Endometrium (tissue), 2 donors: ENCODE results near the gene ZDHHC7.
A peak's percentile ranks its signal among the peaks of the same experiment; 100 is the strongest.
"Not testable (repeated sequence)": the region's sequence is repeated elsewhere in the genome, so short reads cannot be mapped to it uniquely, and the experiment has no call there.

Experiments used
- FAIRE-seq: peaks from 2 replicates; lab custom pipeline; 2012; peaks lifted over from hg19 to GRCh38; lab: Jason Lieb, UNC
- donor health status: control.
- donor health status: control.

ZDHHC7 gene

DNA sequence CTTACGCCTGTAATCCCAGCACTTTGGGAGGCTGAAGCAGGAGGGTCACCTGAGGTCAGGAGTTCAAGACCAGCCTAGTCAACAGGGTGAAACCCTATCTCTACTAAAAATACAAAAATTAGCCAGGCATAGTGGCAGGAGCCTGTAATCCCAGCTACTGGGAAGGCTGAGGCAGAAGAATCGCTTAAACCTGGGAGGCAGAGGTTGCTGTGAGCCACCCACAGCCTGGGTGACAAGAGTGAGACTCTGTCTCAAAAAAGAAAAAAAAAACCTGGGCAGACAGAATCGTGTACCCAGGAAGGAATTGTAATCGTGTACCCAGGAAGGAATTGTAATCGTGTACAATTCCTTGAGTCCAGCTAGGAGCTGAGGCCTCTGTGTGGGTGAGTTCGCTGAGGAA is 72.7 kb downstream of the ZDHHC7 start:
- not testable (repeated sequence) for FAIRE-seq

DNA sequence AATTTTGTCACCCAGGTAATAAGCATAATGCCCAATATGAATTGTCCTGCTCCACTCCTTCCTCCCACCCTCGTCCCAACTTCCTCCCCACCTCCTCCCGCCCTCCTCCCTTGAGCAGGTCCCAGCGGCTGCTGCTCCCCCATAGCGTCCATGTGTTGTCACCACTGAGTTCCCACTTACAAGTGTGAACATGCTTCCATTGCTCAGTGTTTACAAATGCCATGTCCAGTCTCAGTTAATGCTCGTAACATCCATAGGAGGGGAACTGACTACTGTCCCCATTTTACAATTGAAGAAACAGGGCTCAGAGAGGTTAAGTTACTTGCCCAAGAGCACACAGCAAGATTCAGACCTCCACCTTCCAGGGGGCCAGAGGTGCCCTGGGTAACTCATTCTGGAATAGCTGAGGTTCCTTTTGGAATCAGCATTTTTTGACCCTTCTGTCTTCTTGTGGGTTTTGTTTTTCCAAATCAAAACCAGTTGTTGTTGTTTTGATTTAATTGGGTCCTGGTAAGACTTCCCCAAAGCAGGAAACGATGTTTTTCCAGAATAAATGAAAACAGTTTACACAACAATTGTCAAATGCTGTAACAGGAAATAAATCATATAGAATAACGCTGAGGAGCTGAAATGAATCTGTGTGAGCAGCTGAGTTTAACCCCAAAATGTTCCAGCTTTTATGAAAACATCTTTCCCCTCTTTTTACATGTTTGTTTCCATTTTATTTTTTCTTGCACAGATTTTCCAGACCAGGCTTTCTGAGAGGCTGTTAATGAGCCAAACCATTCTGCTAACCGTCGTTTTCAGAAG is 73.9 kb downstream of the ZDHHC7 start:
- peak; percentile 99 for FAIRE-seq

DNA sequence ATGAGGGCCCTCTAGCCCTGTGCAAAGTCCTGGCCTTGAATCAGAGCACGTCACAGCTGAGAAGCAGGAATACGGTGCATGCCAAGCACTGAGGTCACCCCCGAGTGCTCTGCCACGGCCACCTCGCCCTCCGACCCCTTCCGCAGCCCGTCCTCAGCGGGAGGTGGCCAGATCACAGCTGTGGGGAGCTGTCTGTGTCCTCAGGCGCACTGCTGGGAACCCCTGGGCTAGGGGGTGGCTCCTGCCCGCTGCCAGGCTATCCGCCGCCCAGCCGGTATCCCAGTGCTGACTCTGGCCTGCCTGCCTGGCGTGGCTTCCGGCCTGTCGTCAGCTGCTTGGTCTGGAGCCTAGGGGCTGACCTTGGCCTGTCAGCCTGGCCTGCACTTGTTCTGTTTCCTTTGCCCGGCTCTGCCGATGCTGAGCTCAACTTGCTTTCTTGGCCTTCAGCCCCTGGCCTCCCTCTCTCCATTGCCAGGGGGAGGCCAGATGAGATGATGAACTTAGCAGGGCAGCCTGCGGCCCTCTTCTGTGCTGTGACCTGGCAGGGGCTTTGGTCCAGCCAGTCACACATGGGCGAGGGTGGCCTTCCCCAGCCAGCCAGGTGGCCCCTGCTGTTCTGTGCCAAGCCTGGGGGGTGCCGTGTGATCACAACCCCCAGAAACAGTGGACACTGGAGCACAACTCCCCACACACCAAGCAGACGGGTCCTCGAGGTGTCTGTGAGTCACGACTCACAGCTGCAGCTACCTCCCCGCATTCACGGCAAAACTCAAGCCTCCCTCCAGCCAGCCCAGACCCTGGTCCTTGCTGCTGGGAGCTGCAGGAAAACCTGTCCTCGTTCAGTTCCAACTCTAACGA is 77.3 kb downstream of the ZDHHC7 start:
- no peak for FAIRE-seq

DNA sequence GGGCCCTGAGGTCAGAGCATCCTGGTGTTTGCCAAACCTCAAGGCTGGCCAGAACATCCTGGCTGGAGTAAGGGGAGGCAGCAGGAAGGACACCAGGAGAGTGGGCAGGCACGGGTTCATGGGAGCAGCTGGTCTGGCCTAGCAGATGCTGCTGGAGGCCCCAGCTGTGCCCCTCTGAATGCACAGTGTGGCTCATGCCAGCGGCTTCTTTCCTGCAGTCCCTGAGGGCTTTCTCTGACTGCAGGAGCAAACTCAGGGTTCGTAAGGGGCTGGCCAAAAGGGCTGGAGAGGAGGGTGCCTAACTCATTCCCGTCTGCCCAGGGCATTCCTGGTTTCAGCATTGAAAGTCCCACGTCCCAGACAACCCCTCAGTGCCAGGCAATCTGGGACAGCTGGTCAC is 78.7 kb downstream of the ZDHHC7 start:
- FAIRE-seq = no peak

DNA sequence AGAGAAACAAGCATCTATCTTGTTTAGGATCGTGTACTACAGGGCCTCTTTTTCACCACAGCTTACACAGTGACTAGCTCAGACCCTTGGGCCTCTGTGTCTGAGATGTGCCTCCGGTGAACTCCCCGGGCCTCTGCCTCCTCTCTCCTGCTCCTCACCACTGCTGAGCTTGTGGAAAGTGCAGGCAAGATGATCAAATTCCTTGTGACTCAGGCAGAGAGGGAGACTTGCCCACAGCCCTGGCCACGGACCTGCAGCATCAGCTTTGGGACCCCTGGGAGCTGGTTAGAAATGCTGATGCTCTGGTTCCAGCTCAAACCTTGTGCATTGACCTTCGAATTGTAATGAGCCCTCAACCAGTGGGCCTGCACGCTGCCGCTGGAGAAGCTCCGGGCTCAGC is 79.8 kb downstream of the ZDHHC7 start:
- no peak for FAIRE-seq

DNA sequence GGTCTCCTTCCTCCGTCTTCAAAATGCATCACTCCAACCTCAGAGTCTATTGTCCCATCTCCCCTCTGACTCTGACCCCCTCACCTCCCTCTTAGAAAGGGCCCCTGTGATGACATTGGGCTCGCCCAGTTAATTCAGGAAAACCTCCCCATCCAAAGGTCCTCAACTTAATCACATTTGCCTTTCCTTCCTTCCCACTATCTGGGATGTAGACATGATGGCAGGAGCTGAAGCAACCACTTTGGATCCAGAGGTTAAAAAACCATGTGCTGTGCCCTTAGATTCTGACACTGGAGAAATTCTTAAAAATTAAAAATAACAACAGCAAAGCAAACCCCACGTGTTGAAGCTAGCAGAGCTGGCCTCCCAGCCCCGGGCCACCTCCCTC is 80.2 kb downstream of the ZDHHC7 start:
- FAIRE-seq = no peak

DNA sequence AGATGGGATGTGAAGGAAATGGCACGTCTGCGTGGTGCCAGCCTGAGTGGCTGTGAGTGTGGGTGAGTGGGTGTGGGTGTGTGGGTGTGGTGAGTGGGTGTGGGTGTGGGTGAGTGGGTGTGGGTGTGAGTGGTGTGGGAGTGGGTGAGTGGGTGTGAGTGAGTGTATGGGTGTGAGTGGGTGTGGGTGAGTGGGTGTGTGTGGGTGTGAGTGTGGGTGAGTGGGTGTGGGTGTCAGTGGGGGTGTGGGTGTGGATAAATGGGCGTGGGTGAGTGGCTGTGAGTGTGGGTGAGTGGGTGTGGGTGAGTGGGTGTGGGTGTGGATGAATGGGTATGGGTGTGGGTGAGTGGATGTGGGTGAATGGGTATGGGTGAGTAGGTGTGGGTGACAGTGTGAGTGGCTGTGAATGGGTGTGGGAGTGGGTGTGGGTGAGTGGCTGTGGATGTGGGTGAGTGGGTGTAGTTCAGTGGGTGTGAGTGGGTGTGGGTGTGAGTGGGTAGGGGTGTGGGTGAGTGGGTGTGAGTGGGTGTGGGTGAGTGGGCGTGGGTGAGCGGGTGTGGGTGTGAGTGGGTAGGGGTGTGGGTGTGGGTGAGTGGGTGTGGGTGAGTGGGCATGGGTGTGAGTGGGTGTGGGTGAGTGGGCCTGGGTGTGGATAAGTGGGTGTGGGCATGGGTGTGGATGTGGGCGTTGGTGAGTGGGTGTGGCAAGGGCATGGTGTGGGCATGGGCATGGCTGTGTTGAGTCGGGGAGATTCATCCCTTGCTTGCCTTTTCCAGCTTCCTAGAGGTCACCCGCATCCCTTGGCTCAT is 80.8 kb downstream of the ZDHHC7 start:
- no peak for FAIRE-seq

DNA sequence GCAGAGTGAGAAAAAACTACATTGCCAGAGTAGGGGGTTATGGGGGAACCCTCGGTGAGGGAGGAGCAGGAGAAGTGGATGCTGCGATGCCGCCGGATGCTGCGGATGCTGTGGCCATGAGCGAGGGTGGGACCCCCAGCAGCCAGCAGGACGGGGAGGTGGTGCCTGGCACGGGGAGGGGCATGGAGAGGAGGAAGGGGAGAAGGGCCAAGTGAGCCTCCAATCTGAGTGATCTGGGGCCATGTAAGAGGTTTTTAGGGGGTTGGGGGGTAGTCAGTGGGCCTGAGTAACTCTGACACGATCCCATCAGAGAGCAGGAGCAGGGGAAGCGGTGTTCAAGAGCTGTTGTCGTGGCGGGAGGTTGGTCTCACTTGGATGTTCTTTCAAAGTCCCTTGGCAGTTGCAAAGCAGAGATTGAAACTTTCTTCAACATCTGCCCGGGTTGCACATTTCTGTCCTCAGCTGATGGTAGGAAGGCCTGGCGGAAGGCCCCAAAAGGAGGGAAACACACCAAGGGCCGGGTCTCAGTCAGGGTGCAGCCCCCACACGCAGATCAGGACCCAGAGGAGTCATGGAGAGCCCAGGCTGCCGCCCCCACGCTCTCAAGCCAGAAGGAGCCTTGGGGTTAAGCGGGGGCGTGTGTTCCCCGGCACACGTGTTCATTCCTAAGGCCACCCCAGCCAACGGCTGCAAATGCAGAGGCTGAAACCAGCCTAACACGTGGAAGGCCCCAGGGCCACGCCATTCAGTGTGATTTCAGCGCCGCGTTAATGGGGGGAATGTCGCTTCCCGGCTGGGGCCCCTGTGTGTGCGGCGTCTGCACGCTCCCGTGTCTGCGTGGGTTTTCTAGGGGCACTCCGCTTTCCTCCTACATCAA is 81.7 kb downstream of the ZDHHC7 start:
- FAIRE-seq = no peak

DNA sequence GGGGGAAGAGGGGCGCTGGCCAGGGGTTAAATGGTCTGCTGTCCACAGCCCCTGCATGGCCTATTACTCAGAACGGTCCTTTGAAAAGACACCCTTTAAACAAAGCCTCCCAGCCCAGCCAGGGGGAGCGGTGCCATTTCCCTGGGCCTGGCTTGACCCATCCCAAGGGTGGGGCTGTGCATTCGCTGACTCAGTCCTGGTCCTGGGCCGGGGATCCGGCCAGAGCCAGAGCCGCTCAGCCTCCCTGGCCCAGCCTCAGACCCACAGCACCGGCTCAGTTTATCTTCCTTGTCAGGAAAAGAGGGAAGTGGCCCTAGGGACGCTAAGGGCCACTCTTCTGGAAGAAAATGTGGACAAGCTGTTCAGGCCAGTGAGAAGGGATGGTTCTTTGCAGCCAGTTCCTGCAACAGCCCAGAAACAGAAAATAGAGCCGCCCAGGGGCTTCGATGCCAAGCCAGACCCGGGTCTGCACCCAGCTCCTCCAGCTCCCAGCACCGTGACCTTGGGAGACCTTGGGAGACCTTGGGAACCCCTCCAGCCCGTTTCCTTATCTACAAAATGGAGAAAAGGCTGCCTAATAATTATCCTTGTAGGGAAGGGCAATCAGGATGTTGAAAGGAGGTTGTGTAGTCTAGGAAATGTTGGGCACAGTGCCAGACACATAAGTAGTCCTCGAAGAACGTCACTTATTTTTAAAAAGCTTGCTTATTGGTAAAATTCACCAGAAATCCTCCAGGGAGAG is 82.5 kb downstream of the ZDHHC7 start:
- FAIRE-seq = no peak

DNA sequence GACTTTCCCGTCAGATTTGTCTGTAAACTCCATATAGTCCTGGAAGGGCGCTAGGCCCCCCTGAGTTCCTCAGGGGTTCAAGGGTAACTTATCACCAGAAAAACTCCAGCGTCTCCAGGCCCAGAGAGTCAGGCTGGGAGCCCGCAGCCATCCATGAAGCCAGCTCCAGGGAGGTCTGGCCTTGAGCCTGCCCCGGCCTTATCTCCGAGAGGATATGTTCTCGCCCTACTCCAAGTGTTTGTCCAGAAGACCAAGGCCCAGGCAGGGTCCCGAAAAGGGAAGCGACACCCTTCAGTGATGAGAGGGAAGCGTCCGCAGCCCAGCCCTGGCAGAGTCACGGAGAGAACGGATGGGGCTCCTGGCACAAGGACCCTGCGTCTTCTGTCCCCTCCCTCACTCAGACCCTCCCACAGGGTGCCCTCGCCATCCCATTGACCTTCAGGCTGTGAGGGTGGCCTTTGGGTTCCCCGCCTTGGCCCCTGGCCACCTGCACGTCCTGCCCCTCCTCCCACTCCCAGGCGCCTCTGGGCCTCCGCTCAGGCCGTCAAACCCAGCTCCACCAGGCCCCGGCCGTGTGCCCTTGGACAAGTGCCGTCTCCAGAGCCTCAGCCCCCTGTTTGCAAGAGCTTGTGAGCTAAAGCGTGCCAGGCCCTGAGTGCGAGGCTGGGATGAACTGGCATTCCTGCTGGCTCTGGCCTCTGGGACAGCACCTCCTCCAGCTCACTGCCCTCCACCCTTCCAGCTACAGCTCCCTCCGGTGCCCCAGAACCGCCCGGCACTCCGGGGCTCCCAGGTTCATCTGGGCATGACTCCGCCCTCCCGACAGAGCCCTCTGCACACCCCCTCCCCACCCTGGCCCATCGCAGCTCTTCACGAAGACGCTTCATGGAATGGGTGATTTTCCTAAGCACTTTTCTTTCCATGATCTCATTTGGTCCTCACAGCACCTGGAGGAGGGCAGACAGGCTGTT is 83.4 kb downstream of the ZDHHC7 start:
- no peak for FAIRE-seq

DNA sequence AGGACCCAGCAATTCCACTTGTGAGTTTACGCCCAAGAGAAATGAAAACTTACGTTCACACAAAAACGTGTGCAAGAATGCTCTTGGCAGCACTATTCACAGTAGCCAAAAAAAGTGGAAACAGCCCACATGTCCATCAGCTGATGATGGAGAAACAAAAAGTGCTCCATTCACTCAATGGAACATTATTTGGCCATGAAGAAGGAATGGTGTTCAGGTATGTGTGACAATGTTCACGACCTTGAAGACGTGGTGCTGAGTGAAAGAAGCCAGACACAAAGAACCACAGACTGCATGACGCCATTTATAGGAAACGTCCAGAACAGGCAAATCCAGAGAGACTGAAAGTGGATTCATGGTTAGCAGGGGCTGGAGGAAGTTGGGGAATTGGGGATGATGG is 84.9 kb downstream of the ZDHHC7 start:
- no peak for FAIRE-seq

DNA sequence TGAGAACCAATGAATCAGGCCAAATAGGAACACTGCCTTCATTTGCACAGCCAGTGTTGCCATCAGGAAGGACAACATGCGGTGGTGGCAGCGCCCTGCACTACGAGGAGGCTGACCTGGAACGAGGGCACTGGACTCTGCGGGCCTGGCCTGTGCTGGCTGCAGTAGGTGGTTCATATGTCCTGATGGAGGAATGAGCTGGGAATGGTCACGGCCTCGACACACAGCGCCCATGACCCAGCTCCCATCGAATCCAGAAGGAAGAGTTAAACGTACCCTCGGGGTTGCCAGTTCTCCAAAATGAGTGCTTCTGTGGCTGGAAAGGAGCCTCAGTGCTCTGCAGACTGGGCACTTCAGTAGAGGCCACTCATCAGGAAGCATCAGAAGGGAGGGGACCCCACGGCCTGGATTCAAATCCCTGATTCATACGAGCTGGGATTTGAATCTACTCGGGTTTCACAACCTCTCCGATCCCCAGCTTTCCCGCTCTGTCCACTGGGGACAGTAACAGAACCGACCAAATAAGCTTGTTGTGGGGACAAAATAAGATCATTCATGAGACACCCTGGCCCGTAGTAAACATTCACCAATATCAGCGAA is 85.5 kb downstream of the ZDHHC7 start:
- FAIRE-seq = no peak

DNA sequence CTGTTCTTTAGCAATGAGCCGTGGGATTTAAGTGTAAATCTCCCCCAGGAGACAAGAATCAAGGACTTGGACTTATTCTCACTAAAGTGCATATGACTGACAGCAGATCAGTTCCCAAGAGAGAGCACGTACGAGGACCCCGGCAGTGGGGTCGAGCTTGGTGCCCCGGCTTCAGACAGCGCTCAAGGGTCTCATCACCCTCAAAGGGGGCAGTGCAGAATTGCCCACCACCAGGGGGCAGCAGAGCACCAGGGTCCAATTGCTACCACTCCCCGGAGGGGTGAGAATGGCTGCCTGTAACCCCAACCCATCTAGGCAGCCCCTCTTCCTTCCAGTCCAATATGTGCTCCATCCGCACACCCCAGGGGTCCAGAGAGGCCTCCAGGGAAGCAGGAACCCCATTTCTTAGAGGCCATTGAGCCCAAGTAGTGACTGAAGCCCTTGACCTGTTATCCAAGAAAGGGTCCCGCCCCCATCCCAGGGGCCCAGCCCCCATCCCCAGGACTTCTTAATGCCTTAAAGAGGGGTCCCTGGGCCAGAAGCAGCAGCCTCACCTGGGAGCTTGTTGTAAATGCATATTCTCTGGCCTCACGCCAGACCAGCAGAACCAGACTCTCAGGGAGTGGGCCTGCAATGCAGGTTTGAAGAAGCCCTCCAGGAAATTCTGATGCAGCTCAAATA is 86.1 kb downstream of the ZDHHC7 start:
- no peak for FAIRE-seq

DNA sequence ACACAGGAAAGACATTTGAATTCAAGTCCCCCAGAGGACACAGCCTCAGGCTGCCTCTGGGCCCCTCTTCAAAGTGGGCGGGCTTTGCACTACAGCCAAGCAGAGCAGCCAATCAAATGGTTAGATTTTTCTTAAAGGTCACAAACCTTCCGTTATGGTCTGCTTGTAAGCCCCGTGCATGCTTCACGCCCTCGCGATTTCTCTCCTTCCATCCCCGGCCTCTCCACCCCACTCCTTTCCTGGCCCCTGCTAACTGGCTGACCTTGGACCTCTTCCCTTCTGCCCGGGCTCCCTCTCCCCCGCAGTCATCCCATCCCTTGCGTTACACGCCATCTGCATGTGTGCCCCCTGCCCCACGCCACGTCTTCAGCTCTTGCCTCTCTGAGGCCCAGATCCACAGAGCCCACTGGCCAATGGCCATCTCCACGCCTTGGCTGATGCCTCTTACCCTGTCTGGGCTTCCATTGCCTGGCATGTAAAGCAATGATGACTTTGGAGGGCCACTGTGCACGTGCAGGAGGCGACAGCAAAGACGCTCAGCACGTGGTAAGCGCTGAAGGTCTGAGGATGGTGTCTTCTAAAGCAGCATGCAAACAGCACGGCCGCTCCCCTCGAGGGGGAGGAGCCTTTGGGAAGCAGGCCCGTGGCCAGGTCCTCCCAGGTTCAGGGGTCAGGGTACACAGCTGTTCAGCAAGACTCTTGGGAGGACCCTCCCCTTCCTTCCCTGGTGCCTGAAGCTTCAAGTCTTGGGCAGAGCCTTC is 86.8 kb downstream of the ZDHHC7 start:
- FAIRE-seq = no peak
